Neutrophil (primary cell): Measurements from ENCODE around the gene TBC1D19.
A peak's percentile ranks its signal among the peaks of the same experiment; 100 is the strongest.

Experiments
- H3K27ac ChIP-seq: fragments of 200-600 bp; sonication (generic); 2 replicates; pipeline ENCODE4 v1.5.1; 2016; ENCODE audit warnings: mild to moderate bottlenecking, moderate library complexity
- H3K27me3 ChIP-seq: fragments of 200-600 bp; sonication (generic); 2 replicates; pipeline ENCODE4 v1.6.0; 2016; ENCODE audit warnings: mild to moderate bottlenecking
- H3K36me3 ChIP-seq: fragments of 200-600 bp; sonication (generic); 2 replicates; pipeline ENCODE4 v1.5.1; 2017
- H3K4me1 ChIP-seq, 2 experiments: fragments of 200-600 bp in 1 of 2; sonication (generic) in 1 of 2; 1 replicate in 1 of 2; 2 replicates in 1 of 2; pipeline versions ENCODE4 v1.5.1 to v1.6.1; 2013 to 2016; ENCODE audit warnings: low read depth in 1 of 2, low read length in 1 of 2, mild to moderate bottlenecking in 1 of 2, moderate library complexity in 1 of 2; ENCODE audit not compliant: control insufficient read depth in 1 of 2, insufficient read depth in 1 of 2
- H3K4me3 ChIP-seq, 2 experiments: fragments of 200-600 bp in 1 of 2; sonication (generic) in 1 of 2; 1 replicate in 1 of 2; 2 replicates in 1 of 2; pipeline ENCODE4 v1.5.1; 2013 to 2016; ENCODE audit warnings: low read depth in 1 of 2, low read length in 1 of 2, mild to moderate bottlenecking in 1 of 2, moderate library complexity in 1 of 2
- H3K9me3 ChIP-seq: fragments of 200-600 bp; sonication (generic); 2 replicates; pipeline ENCODE4 v1.5.1; 2016
- CTCF ChIP-seq: fragments of 200-600 bp; sonication (generic); IDR thresholded peaks from 2 replicates; pipeline ENCODE4 v1.5.1; 2016; ENCODE audit warnings: antibody characterized with exemption

The TBC1D19 gene

GRCh38 chr4:26785312-26785711 is 201.4 kb downstream of the TBC1D19 start:
- no peaks in the 10 kb centered on the region for H3K27me3 ChIP-seq
- H3K27ac ChIP-seq: peak overlapping the region; percentile 65

GRCh38 chr4:26785810-26786209 is 201.9 kb downstream of the TBC1D19 start:
- Histone ChIP-seq H3K9me3 (no peaks in the 10 kb centered on the region), H3K36me3 (no peaks in the 10 kb centered on the region), H3K27ac (peak overlapping the region; percentile 65), H3K4me1 (peaks cover 15 to 39% of the 10 kb centered on the region in 2 experiments), H3K4me3 (no peak overlapping the region), H3K27me3 (no peaks in the 10 kb centered on the region)
- TF ChIP-seq CTCF: no peak

More at GRCh38 chr4:26785312-26785711, 201.4 kb downstream of the TBC1D19 start:
- Histone ChIP-seq H3K4me1 (peaks cover 19 to 44% of the 10 kb centered on the region in 2 experiments), H3K36me3 (no peaks in the 10 kb centered on the region), H3K9me3 (no peaks in the 10 kb centered on the region), H3K4me3 (no peak overlapping the region)
- TF ChIP-seq CTCF: no peak

- no peaks in the 10 kb centered on the region for H3K27me3 ChIP-seq
- H3K27ac ChIP-seq: peak overlapping the region; percentile 60
- H3K4me3 ChIP-seq: no peak overlapping the region
- peaks cover 15 to 37% of the 10 kb centered on the region in 2 experiments for H3K4me1 ChIP-seq
- no peaks in the 10 kb centered on the region for H3K36me3 ChIP-seq
- H3K9me3 ChIP-seq: no peaks in the 10 kb centered on the region
- no peak for TF ChIP-seq CTCF
These were observed 203.0 kb downstream of the TBC1D19 start for GRCh38 chr4:26786916-26787315.

- H3K36me3 ChIP-seq: no peaks in the 10 kb centered on the region
- peak overlapping the region; percentile 60 for H3K27ac ChIP-seq
- H3K27me3 ChIP-seq: no peaks in the 10 kb centered on the region
- no peak overlapping the region for H3K4me3 ChIP-seq
- peaks cover 15 to 38% of the 10 kb centered on the region in 2 experiments for H3K4me1 ChIP-seq
- no peak for TF ChIP-seq CTCF
- H3K9me3 ChIP-seq: no peaks in the 10 kb centered on the region
These were observed 203.8 kb downstream of the TBC1D19 start for GRCh38 chr4:26787461-26788340.

- TF ChIP-seq CTCF: no peak
- Histone ChIP-seq H3K36me3 (no peaks in the 10 kb centered on the region), H3K27ac (peak overlapping the region; percentile 60), H3K4me1 (peaks cover 15 to 40% of the 10 kb centered on the region in 2 experiments), H3K9me3 (no peaks in the 10 kb centered on the region), H3K27me3 (no peaks in the 10 kb centered on the region), H3K4me3 (no peak overlapping the region)
These were observed 204.5 kb downstream of the TBC1D19 start for GRCh38 chr4:26788341-26788733.
